MCF 10A (cell line): ENCODE measurements around the gene SEMA3D. TPM values are rescaled to one million over a fixed set of nuclear protein-coding genes. Genes with fewer than 3 reads are reported as not detected.

Experiments used
- BruUV-seq: library from RNA; stranded (reverse); fragments of 400-500 nt; replicated peaks from 2 replicates; lab custom pipeline; 2021; lab: Mats Ljungman, UMichigan
- CTCF ChIA-PET: fragments of 300-600 bp; sonication (Branson Sonifier 250); formaldehyde crosslinking; extraction: SDS; loops from one replicate; lab custom pipeline; 2021; ENCODE audit warnings: antibody characterized with exemption, inconsistent platforms; lab: Yijun Ruan, JAX
- POLR2A ChIA-PET: fragments of 300-600, 350-650 bp; sonication (Branson Sonifier 250); formaldehyde crosslinking; extraction: SDS; loops from one replicate; lab custom pipeline; 2020; ENCODE audit warnings: antibody characterized with exemption, inconsistent platforms; lab: Yijun Ruan, JAX
- DNase-seq: peaks from one replicate; pipeline ENCODE4 v3.0.0-alpha.2; 2018; ENCODE audit not compliant: unreplicated experiment
- H3K27ac Mint-ChIP-seq: one replicate; pipeline ENCODE4 v1.8.0; 2022; ENCODE audit warnings: mild to moderate bottlenecking, low read depth, mixed read lengths; ENCODE audit not compliant: unreplicated experiment
- H3K27me3 Mint-ChIP-seq: one replicate; pipeline ENCODE4 v1.8.0; 2022; ENCODE audit warnings: mixed read lengths; ENCODE audit not compliant: insufficient read depth, unreplicated experiment
- H3K36me3 Mint-ChIP-seq: one replicate; pipeline ENCODE4 v1.8.0; 2022; ENCODE audit warnings: mild to moderate bottlenecking, moderate library complexity, mixed read lengths; ENCODE audit not compliant: insufficient read depth, unreplicated experiment
- H3K4me1 Mint-ChIP-seq: one replicate; pipeline ENCODE4 v1.8.0; 2022; ENCODE audit warnings: mixed read lengths; ENCODE audit not compliant: insufficient read depth, unreplicated experiment
- H3K4me3 Mint-ChIP-seq: one replicate; pipeline ENCODE4 v1.8.0; 2022; ENCODE audit warnings: mild to moderate bottlenecking, moderate library complexity, mixed read lengths; ENCODE audit not compliant: unreplicated experiment
- H3K9me3 Mint-ChIP-seq: one replicate; pipeline ENCODE4 v1.8.0; 2022; ENCODE audit warnings: mixed read lengths; ENCODE audit not compliant: unreplicated experiment
- intact Hi-C: fragments of 100-400 bp; cut with micrococcal nuclease; formaldehyde crosslinking; loops from 2 replicates; pipeline ENCODE4 v1.14.1; 2022
- total RNA-seq: library from RNA; stranded (reverse); gene quantifications from 2 replicates; pipeline ENCODE4 v1.2.3, GENCODE V29; 2022
- TF ChIP-seq, protein P1 (sequence below): fragments of 200-600 bp; IDR thresholded peaks from one replicate; pipeline ENCODE4 v1.8.0; 2022; ENCODE audit warnings: antibody characterized with exemption, mild to moderate bottlenecking; ENCODE audit not compliant: unreplicated experiment

The SEMA3D gene
- total RNA-seq, 1 experiment from 2014 or later, result not detected

DNA sequence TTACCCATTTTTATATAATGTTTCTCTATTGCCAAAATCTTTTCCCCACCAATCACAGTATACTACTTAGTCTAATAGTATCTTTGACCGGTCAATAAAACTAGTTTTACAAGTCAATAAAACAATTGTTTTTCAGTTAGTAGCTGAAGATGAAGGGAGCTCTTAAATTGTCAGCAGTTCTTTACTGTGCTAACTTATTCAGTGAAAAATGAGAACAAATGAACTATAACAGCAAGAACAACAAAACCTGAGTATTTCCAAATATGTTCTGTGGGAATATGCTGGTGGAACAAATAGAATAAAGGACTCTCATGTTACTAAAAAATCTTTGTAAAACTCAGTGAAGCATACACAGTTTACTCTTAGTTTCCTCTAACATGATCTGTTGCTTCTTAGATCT is 134.0 kb downstream of the SEMA3D start:
- H3K4me3 Mint-ChIP-seq, result no peak overlapping the region
- no peaks in the 10 kb centered on the region for H3K4me1 Mint-ChIP-seq
- H3K9me3 Mint-ChIP-seq, result no peaks in the 10 kb centered on the region
- no peaks in the 10 kb centered on the region for H3K36me3 Mint-ChIP-seq
- intact Hi-C loops, result no loop called here
- POLR2A ChIA-PET, result no interaction called here
- TF ChIP-seq, protein P1, sequence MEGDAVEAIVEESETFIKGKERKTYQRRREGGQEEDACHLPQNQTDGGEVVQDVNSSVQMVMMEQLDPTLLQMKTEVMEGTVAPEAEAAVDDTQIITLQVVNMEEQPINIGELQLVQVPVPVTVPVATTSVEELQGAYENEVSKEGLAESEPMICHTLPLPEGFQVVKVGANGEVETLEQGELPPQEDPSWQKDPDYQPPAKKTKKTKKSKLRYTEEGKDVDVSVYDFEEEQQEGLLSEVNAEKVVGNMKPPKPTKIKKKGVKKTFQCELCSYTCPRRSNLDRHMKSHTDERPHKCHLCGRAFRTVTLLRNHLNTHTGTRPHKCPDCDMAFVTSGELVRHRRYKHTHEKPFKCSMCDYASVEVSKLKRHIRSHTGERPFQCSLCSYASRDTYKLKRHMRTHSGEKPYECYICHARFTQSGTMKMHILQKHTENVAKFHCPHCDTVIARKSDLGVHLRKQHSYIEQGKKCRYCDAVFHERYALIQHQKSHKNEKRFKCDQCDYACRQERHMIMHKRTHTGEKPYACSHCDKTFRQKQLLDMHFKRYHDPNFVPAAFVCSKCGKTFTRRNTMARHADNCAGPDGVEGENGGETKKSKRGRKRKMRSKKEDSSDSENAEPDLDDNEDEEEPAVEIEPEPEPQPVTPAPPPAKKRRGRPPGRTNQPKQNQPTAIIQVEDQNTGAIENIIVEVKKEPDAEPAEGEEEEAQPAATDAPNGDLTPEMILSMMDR, result no peak
- CTCF ChIA-PET, result no interaction called here
- DNase-seq, result no peak
- no peak overlapping the region for H3K27ac Mint-ChIP-seq
- BruUV-seq, result no TSS peak
- peaks cover 79% of the 10 kb centered on the region for H3K27me3 Mint-ChIP-seq

DNA sequence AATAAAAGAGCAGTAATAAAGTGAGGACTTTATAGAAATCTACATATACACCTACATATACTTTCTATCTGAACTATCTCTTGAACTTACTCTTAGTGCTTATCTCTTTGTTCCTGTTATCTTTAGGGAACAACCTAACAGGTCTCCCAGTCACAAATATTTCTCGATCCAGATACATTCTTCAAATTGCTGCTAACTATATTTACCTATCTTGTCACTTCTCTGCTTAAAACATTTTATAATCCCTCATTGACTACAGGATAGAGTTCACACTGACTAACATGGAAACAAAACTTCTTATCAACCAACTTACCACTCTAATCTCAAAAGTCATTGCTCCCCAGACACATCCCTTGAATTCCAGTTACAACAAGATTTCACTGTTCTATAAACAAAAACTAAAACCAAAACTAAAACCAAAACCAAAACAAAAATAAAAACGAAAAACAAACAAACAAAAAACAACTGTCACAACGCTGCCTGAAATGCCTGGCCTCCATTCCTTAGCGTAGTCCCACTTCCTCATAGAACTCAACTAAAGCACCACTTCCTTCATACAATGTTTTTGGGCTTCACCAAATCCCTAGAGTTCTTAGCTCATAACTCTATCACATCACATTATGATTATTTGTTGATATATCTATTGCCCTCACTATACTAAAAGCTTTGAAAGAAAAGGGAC is 134.7 kb downstream of the SEMA3D start:
- H3K27me3 Mint-ChIP-seq, result peaks cover 79% of the 10 kb centered on the region
- DNase-seq, result no peak
- no peaks in the 10 kb centered on the region for H3K9me3 Mint-ChIP-seq
- H3K4me3 Mint-ChIP-seq, result no peak overlapping the region
- BruUV-seq, result no TSS peak
- intact Hi-C loops, result no loop called here
- no peaks in the 10 kb centered on the region for H3K4me1 Mint-ChIP-seq
- no peak overlapping the region for H3K27ac Mint-ChIP-seq
- POLR2A ChIA-PET, result no interaction called here
- no peaks in the 10 kb centered on the region for H3K36me3 Mint-ChIP-seq
- CTCF ChIA-PET, result no interaction called here
- TF ChIP-seq, protein P1, result no peak

DNA sequence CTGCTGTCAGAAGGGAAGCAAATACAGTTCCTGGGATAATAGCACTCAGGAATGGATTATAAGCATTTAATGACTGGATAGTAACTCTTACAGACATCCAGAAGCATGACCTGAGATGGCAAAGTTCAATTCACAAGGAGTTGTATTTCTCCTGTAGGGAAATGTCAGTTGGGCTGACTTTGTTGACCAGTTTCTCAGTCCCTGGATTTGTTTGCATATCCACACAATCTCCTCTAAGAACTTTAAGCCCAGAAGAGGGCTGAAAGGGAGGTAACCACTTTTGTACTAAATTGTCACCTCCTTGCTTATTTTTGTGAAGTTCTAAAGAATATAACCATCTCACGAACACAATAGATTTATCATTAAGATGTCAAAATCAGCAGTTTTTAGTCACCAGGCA is 140.3 kb downstream of the SEMA3D start:
- H3K27me3 Mint-ChIP-seq, result peaks cover 73% of the 10 kb centered on the region
- POLR2A ChIA-PET, result no interaction called here
- no TSS peak for BruUV-seq
- no peak for DNase-seq
- no peaks in the 10 kb centered on the region for H3K9me3 Mint-ChIP-seq
- no peak overlapping the region for H3K27ac Mint-ChIP-seq
- no peaks in the 10 kb centered on the region for H3K36me3 Mint-ChIP-seq
- H3K4me1 Mint-ChIP-seq, result no peaks in the 10 kb centered on the region
- intact Hi-C loops, result no loop called here
- CTCF ChIA-PET, result no interaction called here
- no peak overlapping the region for H3K4me3 Mint-ChIP-seq
- TF ChIP-seq, protein P1, result no peak

DNA sequence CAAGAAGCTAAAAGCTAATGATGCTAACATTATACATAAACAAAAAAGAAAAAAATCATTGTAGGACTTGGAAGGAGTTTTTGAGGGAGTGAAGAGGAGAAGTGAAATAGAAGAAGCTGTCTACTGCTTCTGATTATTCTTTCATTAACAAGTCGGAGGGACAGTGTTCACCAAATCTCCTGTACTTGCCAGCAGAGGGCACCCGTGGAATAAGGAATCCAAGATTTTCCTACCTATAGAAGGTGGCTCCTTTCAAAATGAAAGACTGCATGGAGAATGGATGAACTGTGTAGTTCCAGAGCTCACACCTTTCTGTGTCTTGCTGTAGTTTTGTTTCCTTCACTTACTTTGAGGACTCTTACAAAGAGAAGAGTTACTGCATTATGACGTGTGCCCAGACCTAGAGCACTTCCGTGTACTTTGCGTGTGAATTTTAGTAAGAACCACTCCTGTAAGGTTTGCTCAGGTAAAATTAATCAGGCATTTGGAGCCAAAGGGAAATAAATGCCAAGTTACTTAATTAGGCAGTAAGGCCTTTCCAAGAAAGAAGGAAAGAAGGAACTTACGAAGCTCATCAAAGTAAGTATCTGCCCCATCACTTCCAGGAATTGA is 145.1 kb downstream of the SEMA3D start:
- peak; percentile 74 for DNase-seq
- no TSS peak for BruUV-seq
- ChIA-PET POLR2A (interaction anchor here (0.5 to 0.6 kb wide), 2 partner anchors 511 to 973 kb away, joined by 3 read pairs; no protein-coding TSS in a partner anchor), CTCF (interaction anchor here (0.5 to 6.8 kb wide), 63 partner anchors 8 to 1863 kb away, joined by 3 to 82 read pairs (median 4); no protein-coding TSS in a partner anchor)
- Mint-ChIP-seq H3K9me3 (no peaks in the 10 kb centered on the region), H3K4me1 (no peaks in the 10 kb centered on the region), H3K4me3 (no peak overlapping the region), H3K27ac (no peak overlapping the region), H3K36me3 (no peaks in the 10 kb centered on the region), H3K27me3 (peaks cover 53% of the 10 kb centered on the region)
- TF ChIP-seq, protein P1, result peak; percentile 71
- intact Hi-C loops, result loop anchor here (1.0 to 5.0 kb wide), 6 partner anchors 150 to 809 kb away; no protein-coding TSS in a partner anchor
